ENCODE measurements around the gene KLF11. TPM values are rescaled to one million over a fixed set of nuclear protein-coding genes. Genes with fewer than 3 reads are reported as not detected.

The KLF11 gene
- total RNA-seq, 1 experiment from 2014 or later: 10.9 TPM

DNA sequence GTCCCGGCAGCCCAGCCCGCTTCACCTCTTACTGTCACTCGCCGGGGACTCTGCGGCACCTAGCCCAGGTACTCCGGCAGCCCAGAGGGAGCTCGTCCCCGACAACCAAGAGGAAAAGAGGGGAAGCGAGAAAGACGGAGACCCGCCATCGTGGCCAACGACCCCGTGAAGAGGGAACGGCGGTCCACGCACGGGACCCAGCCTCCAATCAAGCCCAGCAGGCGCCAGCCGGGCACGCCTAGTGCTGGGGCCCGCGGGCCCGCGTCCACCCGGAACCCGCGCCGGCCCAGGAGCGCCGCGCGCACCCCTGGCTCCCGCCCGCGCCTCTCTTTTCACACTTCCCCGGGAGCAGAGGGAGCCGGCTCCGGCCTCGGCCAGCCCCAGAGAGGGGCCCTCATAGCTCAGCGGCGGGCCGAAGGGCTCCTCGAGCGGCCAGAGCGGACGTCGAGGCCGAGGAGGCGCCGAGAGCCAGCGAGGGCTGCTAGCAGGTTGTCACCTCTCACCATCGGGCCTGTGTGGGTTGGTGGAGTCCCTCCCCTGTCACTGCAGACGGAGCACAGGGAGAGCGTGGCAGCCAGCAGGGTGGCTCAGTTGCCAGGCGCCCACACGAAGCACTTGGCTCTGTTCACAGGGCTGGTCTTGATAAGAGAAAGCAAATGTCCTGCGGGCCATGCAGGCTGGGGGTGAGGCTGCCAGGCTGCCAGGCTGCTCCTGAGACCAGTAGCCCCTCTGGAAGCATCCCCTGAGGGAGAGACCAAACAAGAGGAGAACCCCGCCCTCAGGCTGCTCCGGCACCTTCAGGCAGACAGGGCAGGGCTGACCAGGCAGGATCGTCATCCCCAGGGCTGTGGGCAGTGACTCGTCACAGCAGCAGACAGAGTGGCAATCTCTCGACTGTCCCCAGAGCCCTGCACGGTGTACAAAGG is 36.9 kb upstream of the KLF11 start:
- H3F3A ChIP-seq (ENCODE audit: insufficient read depth, low read depth): peaks cover 8% of the 10 kb centered on the region; the same call in 1 of the 2 replicates
- DNase-seq: peak in 1 of 2 experiments; percentile 11
- no peak overlapping the region for H2AFZ ChIP-seq
- no peaks in the 10 kb centered on the region for H3K4me1 ChIP-seq (replicated peaks; ENCODE audit: insufficient read depth)
- H3K27me3 ChIP-seq (ENCODE audit: insufficient read depth, low read depth): no peaks in the 10 kb centered on the region
- H3K79me2 ChIP-seq (ENCODE audit: low read depth): no peaks in the 10 kb centered on the region
- H4K20me1 ChIP-seq (ENCODE audit: insufficient read depth): 0 out of 2 replicates have a peak, but pooled peaks cover 2% of the 10 kb centered on the region
- no peak overlapping the region for H3K27ac ChIP-seq
- CTCF ChIA-PET: interaction anchor here (0.6 to 1.0 kb wide), 2 partner anchors 30 to 74 kb away, joined by 3 read pairs; no protein-coding TSS in a partner anchor
- H3K4me3 ChIP-seq: no peak overlapping the region
- no TSS peak for BruUV-seq (replicated peaks)
- POLR2A ChIA-PET (ENCODE audit: unreplicated experiment): no interaction called here
- no peaks in the 10 kb centered on the region for H3K9me3 ChIP-seq (ENCODE audit: insufficient read depth, low read depth)
- no peak for TF ChIP-seq EZH2 (IDR thresholded peaks at IDR 0.05; ENCODE audit: low read depth)
- TF ChIP-seq, protein P1, sequence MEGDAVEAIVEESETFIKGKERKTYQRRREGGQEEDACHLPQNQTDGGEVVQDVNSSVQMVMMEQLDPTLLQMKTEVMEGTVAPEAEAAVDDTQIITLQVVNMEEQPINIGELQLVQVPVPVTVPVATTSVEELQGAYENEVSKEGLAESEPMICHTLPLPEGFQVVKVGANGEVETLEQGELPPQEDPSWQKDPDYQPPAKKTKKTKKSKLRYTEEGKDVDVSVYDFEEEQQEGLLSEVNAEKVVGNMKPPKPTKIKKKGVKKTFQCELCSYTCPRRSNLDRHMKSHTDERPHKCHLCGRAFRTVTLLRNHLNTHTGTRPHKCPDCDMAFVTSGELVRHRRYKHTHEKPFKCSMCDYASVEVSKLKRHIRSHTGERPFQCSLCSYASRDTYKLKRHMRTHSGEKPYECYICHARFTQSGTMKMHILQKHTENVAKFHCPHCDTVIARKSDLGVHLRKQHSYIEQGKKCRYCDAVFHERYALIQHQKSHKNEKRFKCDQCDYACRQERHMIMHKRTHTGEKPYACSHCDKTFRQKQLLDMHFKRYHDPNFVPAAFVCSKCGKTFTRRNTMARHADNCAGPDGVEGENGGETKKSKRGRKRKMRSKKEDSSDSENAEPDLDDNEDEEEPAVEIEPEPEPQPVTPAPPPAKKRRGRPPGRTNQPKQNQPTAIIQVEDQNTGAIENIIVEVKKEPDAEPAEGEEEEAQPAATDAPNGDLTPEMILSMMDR (conservative IDR thresholded peaks at IDR 0.05): no peak
- 0 out of 2 replicates have a peak, but pooled peaks cover 3% of the 10 kb centered on the region for H3K36me3 ChIP-seq (ENCODE audit: low read depth)
- no peak overlapping the region for H3K4me2 ChIP-seq
- H3K9me2 ChIP-seq (ENCODE audit: insufficient read depth): no peaks in the 10 kb centered on the region
- intact Hi-C loops (cut with micrococcal nuclease; ENCODE audit: unreplicated experiment): no loop called here

DNA sequence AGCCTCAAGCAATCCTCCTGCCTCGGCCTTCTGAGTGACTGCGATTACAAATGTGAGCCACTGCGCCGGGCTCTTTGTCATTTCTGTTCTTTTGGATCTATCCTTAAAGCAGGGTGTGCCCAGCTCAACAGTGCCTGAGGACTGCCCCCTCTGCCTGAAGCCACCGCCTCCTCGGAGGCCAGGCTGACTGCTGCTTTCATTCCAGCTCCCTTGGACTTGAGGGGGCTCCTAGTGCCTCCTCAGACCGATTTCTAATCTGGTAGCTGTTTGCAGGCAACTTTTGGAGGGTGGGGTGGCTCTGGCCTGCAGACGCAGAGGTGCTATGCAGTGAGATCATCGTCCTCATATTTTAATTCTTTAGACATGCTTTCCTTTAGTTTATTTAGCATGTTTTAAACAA is 35.9 kb upstream of the KLF11 start:
- peaks cover 5% of the 10 kb centered on the region; the same call in 1 of the 2 replicates for H3F3A ChIP-seq (ENCODE audit: insufficient read depth, low read depth)
- no peak overlapping the region for H3K4me2 ChIP-seq
- H3K36me3 ChIP-seq (ENCODE audit: low read depth): no peaks in the 10 kb centered on the region
- CTCF ChIA-PET: interaction anchor here (1.0 kb wide), 1 partner anchor 29 kb away, joined by 3 read pairs; no protein-coding TSS in a partner anchor
- POLR2A ChIA-PET (ENCODE audit: unreplicated experiment): no interaction called here
- TF ChIP-seq, protein P1 (conservative IDR thresholded peaks at IDR 0.05): no peak
- TF ChIP-seq EZH2 (IDR thresholded peaks at IDR 0.05; ENCODE audit: low read depth): no peak
- no peak for DNase-seq
- no peaks in the 10 kb centered on the region for H3K9me2 ChIP-seq (ENCODE audit: insufficient read depth)
- H2AFZ ChIP-seq: no peak overlapping the region
- no peaks in the 10 kb centered on the region for H4K20me1 ChIP-seq (ENCODE audit: insufficient read depth)
- no peaks in the 10 kb centered on the region for H3K79me2 ChIP-seq (ENCODE audit: low read depth)
- H3K4me1 ChIP-seq (replicated peaks; ENCODE audit: insufficient read depth): no peaks in the 10 kb centered on the region
- H3K27me3 ChIP-seq (ENCODE audit: insufficient read depth, low read depth): no peaks in the 10 kb centered on the region
- no peak overlapping the region for H3K4me3 ChIP-seq
- H3K9me3 ChIP-seq (ENCODE audit: insufficient read depth, low read depth): no peaks in the 10 kb centered on the region
- intact Hi-C loops (cut with micrococcal nuclease; ENCODE audit: unreplicated experiment): no loop called here
- no peak overlapping the region for H3K27ac ChIP-seq
- no TSS peak for BruUV-seq (replicated peaks)

DNA sequence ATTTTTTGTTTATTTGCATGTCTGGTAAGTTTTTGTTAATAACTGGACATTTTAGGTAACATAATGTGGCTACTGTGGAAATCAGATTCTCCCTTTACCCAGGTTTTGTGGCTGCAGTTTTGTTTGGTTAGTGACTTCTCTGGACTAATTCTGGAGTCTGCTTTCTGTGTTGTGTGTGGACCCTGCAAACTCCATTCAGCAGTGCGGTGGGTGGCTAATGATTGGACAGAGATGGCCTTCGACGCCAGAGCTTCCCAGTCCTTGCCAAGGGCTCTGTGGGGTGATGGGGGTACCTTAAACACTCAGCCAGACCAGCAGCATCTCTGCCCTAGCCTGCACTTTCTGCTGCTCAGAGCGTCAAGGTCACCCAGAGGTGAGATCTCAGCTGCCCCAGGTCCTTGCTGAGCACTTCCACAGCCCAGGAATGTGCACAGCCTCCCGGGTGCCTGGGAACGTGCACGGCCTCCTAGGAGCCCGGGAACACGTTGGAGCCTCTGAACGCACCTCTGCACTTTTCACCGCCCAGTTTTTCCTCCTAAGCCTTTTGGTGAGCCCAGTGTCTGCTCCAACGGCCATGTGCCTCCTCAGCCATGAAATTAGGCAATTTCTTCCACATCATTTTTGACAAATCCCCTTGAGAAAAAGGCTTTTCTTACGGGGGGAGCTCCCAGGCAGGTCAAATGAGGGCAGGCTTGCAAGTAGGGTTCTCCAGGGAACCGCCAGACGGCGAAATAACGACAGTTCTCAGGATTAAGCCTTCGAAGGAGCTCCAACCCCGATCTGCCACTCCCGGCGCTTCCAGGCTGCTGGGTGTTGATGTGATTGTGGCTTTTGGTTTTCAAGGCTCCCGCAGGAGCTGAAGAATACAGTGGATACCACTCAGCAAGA is 35.2 kb upstream of the KLF11 start:
- no peak for TF ChIP-seq EZH2 (IDR thresholded peaks at IDR 0.05; ENCODE audit: low read depth)
- TF ChIP-seq, protein P1 (conservative IDR thresholded peaks at IDR 0.05): no peak
- no peaks in the 10 kb centered on the region for H3K36me3 ChIP-seq (ENCODE audit: low read depth)
- H3K9me2 ChIP-seq (ENCODE audit: insufficient read depth): no peaks in the 10 kb centered on the region
- H4K20me1 ChIP-seq (ENCODE audit: insufficient read depth): no peaks in the 10 kb centered on the region
- H3K27ac ChIP-seq: no peak overlapping the region
- no peaks in the 10 kb centered on the region for H3K79me2 ChIP-seq (ENCODE audit: low read depth)
- POLR2A ChIA-PET (ENCODE audit: unreplicated experiment): interaction anchor here (0.5 kb wide), 1 partner anchor 165 kb away, joined by 3 read pairs; the partner anchor contains the start of gene TAF1B
- intact Hi-C loops (cut with micrococcal nuclease; ENCODE audit: unreplicated experiment): no loop called here
- H3K4me1 ChIP-seq (replicated peaks; ENCODE audit: insufficient read depth): no peaks in the 10 kb centered on the region
- no peak overlapping the region for H2AFZ ChIP-seq
- no peak for DNase-seq
- no TSS peak for BruUV-seq (replicated peaks)
- H3K4me3 ChIP-seq: no peak overlapping the region
- no peaks in the 10 kb centered on the region for H3K27me3 ChIP-seq (ENCODE audit: insufficient read depth, low read depth)
- no peaks in the 10 kb centered on the region for H3K9me3 ChIP-seq (ENCODE audit: insufficient read depth, low read depth)
- peaks cover 5% of the 10 kb centered on the region; the same call in 1 of the 2 replicates for H3F3A ChIP-seq (ENCODE audit: insufficient read depth, low read depth)
- CTCF ChIA-PET: no interaction called here
- H3K4me2 ChIP-seq: no peak overlapping the region

Measured in PC-9 (cell line).